DOHH2 (cell line): ENCODE measurements around the gene RFESD.

Experiments used
- H3F3A ChIP-seq: fragments of 200-600 bp; sonication (generic), shearing (Covaris generic); 2 replicates; pipeline ENCODE4 v1.6.0; 2016; ENCODE audit warnings: antibody characterized with exemption, mild to moderate bottlenecking; ENCODE audit not compliant: control insufficient read depth, insufficient read depth
- H3K27ac ChIP-seq: fragments of 200-600 bp; sonication (generic); 2 replicates; pipeline ENCODE4 v1.5.1; 2014; ENCODE audit warnings: low read depth, mild to moderate bottlenecking, low read length, moderate library complexity
- H3K27me3 ChIP-seq: fragments of 200-600 bp; sonication (generic); 2 replicates; pipeline ENCODE4 v1.6.1; 2014; ENCODE audit warnings: mild to moderate bottlenecking, low read length, mixed read lengths; ENCODE audit not compliant: control insufficient read depth
- H3K36me3 ChIP-seq: fragments of 200-600 bp; sonication (generic); 2 replicates; pipeline ENCODE4 v1.6.1; 2014; ENCODE audit warnings: mild to moderate bottlenecking, low read length, moderate library complexity, mixed read lengths; ENCODE audit not compliant: control insufficient read depth
- H3K4me1 ChIP-seq: fragments of 200-600 bp; sonication (generic); 2 replicates; pipeline ENCODE4 v1.6.1; 2014; ENCODE audit warnings: mild to moderate bottlenecking, low read length, mixed read lengths; ENCODE audit not compliant: control insufficient read depth
- H3K4me2 ChIP-seq: fragments of 200-600 bp; sonication (generic); 2 replicates; pipeline ENCODE4 v1.6.0; 2014; ENCODE audit warnings: mild to moderate bottlenecking, low read length, moderate library complexity
- H3K4me3 ChIP-seq: fragments of 200-600 bp; sonication (generic); 2 replicates; pipeline ENCODE4 v1.5.1; 2014; ENCODE audit warnings: mild to moderate bottlenecking, low read length, mixed read lengths
- H3K79me2 ChIP-seq: fragments of 200-600 bp; sonication (generic); 2 replicates; pipeline ENCODE4 v1.6.1; 2014; ENCODE audit warnings: mild to moderate bottlenecking, low read length, mixed read lengths; ENCODE audit not compliant: control insufficient read depth
- H3K9me2 ChIP-seq: fragments of 200-600 bp; sonication (generic); replicated peaks from 2 replicates; pipeline ENCODE4 v1.6.1; 2014; ENCODE audit warnings: mild to moderate bottlenecking, low read length, mixed read lengths; ENCODE audit not compliant: control insufficient read depth
- H3K9me3 ChIP-seq: fragments of 200-600 bp; sonication (generic); 2 replicates; pipeline ENCODE4 v1.6.1; 2014; ENCODE audit warnings: antibody characterized with exemption, low read length, mixed read lengths; ENCODE audit not compliant: control insufficient read depth, insufficient read depth
- H4K20me1 ChIP-seq: fragments of 200-600 bp; sonication (generic); 2 replicates; pipeline ENCODE4 v1.6.0; 2014; ENCODE audit warnings: low read depth, mild to moderate bottlenecking, antibody characterized with exemption, low read length, moderate library complexity; ENCODE audit not compliant: control insufficient read depth, insufficient read depth
- CTCF ChIP-seq: fragments of 200-600 bp; sonication (generic); IDR thresholded peaks from one replicate; pipeline ENCODE4 v1.5.1; 2014; ENCODE audit warnings: antibody characterized with exemption, mild to moderate bottlenecking, low read depth, low read length; ENCODE audit not compliant: poor library complexity, severe bottlenecking
- EZH2phosphoT487 ChIP-seq: fragments of 200-600 bp; sonication (generic); IDR thresholded peaks from 2 replicates; pipeline ENCODE4 v1.6.1; 2017; ENCODE audit warnings: borderline replicate concordance, mild to moderate bottlenecking, antibody characterized with exemption, low read length, moderate library complexity, mixed read lengths

Gene RFESD

DNA sequence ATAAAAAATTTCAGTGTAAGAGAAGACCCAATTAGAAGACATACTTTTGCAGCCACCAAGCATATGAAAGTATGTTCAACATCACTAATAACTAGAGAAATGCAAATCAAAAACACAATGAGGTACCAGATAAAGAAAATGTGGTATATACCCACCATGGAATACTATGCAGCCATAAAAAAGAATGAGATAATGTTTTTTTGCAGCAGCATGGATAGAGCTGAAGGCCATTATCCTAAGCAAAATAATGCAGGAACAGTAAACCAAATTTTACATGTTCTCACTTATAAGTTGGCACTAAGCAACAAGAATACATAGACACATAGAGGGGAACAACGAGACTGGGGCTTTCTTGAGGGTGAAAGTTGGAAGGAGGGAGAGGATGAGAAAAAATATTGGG lies 43.1 kb downstream of the RFESD start:
- no peaks in the 10 kb centered on the region for H3K79me2 ChIP-seq
- H3K4me2 ChIP-seq, result no peak overlapping the region
- H3F3A ChIP-seq, result no peaks in the 10 kb centered on the region
- no peaks in the 10 kb centered on the region for H3K27me3 ChIP-seq
- no peak overlapping the region for H3K4me3 ChIP-seq
- H3K4me1 ChIP-seq, result no peaks in the 10 kb centered on the region
- H3K9me2 ChIP-seq, result no peaks in the 10 kb centered on the region
- no peaks in the 10 kb centered on the region for H3K36me3 ChIP-seq
- no peaks in the 10 kb centered on the region for H4K20me1 ChIP-seq
- H3K27ac ChIP-seq, result no peak overlapping the region
- TF ChIP-seq EZH2phosphoT487 (no peak), CTCF (no peak)
- no peaks in the 10 kb centered on the region for H3K9me3 ChIP-seq

GRCh38 chr5:95690333-95690732 lies 43.8 kb downstream of the RFESD start:
- no peak overlapping the region for H3K4me2 ChIP-seq
- H3F3A ChIP-seq, result no peaks in the 10 kb centered on the region
- no peak for TF ChIP-seq EZH2phosphoT487
- TF ChIP-seq CTCF, result no peak
- no peak overlapping the region for H3K27ac ChIP-seq
- no peaks in the 10 kb centered on the region for H3K9me2 ChIP-seq
- no peaks in the 10 kb centered on the region for H3K9me3 ChIP-seq
- no peaks in the 10 kb centered on the region for H3K79me2 ChIP-seq
- H3K27me3 ChIP-seq, result no peaks in the 10 kb centered on the region
- H3K4me1 ChIP-seq, result no peaks in the 10 kb centered on the region
- no peaks in the 10 kb centered on the region for H3K36me3 ChIP-seq
- H3K4me3 ChIP-seq, result no peak overlapping the region
- no peaks in the 10 kb centered on the region for H4K20me1 ChIP-seq

DNA sequence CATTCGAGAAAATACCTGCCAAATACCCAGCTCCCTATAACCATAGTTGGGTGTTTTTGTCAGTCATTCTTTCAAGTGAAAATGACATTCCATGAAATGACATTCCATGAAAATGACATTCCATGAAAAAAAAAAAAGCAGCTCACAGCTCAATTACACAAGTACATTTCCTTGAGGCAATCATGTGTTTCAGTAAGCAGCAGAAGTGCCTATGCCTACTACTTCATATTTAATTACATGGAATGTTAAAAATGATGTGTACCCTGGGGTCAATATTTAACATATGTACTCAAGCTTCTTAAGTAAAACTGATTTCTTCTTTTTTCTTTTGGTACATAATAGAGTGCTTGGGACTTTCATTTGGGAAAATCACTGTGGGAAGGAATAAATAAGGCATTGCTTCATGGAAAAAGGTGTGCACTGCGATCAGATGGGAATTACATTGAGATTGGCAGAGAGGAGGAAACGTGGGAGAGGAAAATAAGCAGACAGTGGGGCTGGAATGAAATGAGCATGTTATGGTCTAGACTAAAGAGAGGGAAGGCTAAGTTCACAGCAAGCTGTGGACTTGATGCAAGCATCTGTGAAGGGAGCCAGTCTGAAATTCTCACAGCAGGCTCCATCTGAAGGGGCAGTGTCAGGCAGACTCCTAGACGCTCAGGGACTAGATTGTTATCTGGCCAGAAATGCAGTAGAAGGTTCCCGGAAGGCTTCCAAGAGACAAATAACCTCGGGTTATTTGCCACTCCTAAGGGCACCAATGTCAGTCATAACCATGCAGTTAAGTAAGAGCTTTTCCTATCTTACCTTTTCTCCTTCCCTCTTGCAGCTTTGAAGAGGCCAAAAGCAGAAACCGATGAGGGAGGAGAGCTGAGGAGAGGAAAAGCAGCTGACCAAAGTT lies 51.5 kb downstream of the RFESD start:
- no peak overlapping the region for H3K4me3 ChIP-seq
- H3K36me3 ChIP-seq, result no peaks in the 10 kb centered on the region
- no peak overlapping the region for H3K27ac ChIP-seq
- no peaks in the 10 kb centered on the region for H3K79me2 ChIP-seq
- no peaks in the 10 kb centered on the region for H3K4me1 ChIP-seq
- no peak overlapping the region for H3K4me2 ChIP-seq
- H3F3A ChIP-seq, result no peaks in the 10 kb centered on the region
- no peaks in the 10 kb centered on the region for H3K9me3 ChIP-seq
- no peaks in the 10 kb centered on the region for H4K20me1 ChIP-seq
- TF ChIP-seq EZH2phosphoT487 (no peak), CTCF (no peak)
- no peaks in the 10 kb centered on the region; the same call in 1 of the 2 replicates for H3K27me3 ChIP-seq
- H3K9me2 ChIP-seq, result no peaks in the 10 kb centered on the region
